Calu3 (cell line): Measurements from ENCODE around the gene NCKAP5. TPM values are rescaled to one million over a fixed set of nuclear protein-coding genes. Genes with fewer than 3 reads are reported as not detected.

Source experiments
- BruUV-seq: library from RNA; stranded (reverse); fragments of 400-500 nt; replicated peaks from 2 replicates; lab custom pipeline; 2021; lab: Mats Ljungman, UMichigan
- CTCF ChIA-PET: fragments of 300-600 bp; sonication (Branson Sonifier 250); formaldehyde crosslinking; loops from one replicate; lab custom pipeline; 2022; ENCODE audit warnings: antibody characterized with exemption; lab: Charles Lee
- DNase-seq: peaks from one replicate; pipeline ENCODE4 v3.0.0; 2022
- H3K27ac Mint-ChIP-seq: one replicate; pipeline ENCODE4 v1.8.0; 2022; ENCODE audit warnings: mixed read lengths; ENCODE audit not compliant: unreplicated experiment
- H3K27me3 Mint-ChIP-seq: one replicate; pipeline ENCODE4 v1.8.0; 2022; ENCODE audit warnings: mixed read lengths; ENCODE audit not compliant: unreplicated experiment
- H3K36me3 Mint-ChIP-seq: one replicate; pipeline ENCODE4 v1.8.0; 2022; ENCODE audit warnings: mild to moderate bottlenecking, moderate library complexity, mixed read lengths; ENCODE audit not compliant: insufficient read depth, unreplicated experiment
- H3K4me1 Mint-ChIP-seq: one replicate; pipeline ENCODE4 v1.8.0; 2022; ENCODE audit warnings: mild to moderate bottlenecking, low read depth, mixed read lengths; ENCODE audit not compliant: unreplicated experiment
- H3K4me3 Mint-ChIP-seq: one replicate; pipeline ENCODE4 v1.8.0; 2022; ENCODE audit warnings: mild to moderate bottlenecking, low read depth, moderate library complexity, mixed read lengths; ENCODE audit not compliant: unreplicated experiment
- H3K9me3 Mint-ChIP-seq: one replicate; pipeline ENCODE4 v1.8.0; 2022; ENCODE audit warnings: low read depth, mixed read lengths; ENCODE audit not compliant: unreplicated experiment
- CTCF ChIP-seq: fragments of 200-600 bp; IDR thresholded peaks from one replicate; pipeline ENCODE4 v1.8.0; 2022; ENCODE audit warnings: antibody characterized with exemption; ENCODE audit not compliant: unreplicated experiment
- intact Hi-C: fragments of 100-400 bp; cut with micrococcal nuclease; formaldehyde crosslinking; loops from one replicate; pipeline ENCODE4 v1.10.0; 2022; ENCODE audit not compliant: unreplicated experiment
- total RNA-seq: library from RNA; stranded (reverse); gene quantifications from 2 replicates; pipeline ENCODE4 v1.2.3, GENCODE V29; 2022

NCKAP5 gene
- total RNA-seq, 1 experiment from 2014 or later, result 2.2 TPM

GRCh38 chr2:132681766-132682165 lies 886.5 kb downstream of the NCKAP5 start:
- H3K4me3 Mint-ChIP-seq, result no peak overlapping the region
- no peak for TF ChIP-seq CTCF
- H3K36me3 Mint-ChIP-seq, result no peaks in the 10 kb centered on the region
- BruUV-seq, result no TSS peak
- CTCF ChIA-PET, result no interaction called here
- intact Hi-C loops, result no loop called here
- DNase-seq, result no peak
- H3K9me3 Mint-ChIP-seq, result no peaks in the 10 kb centered on the region
- H3K27ac Mint-ChIP-seq, result no peak overlapping the region
- H3K4me1 Mint-ChIP-seq, result no peaks in the 10 kb centered on the region
- peaks cover 15% of the 10 kb centered on the region for H3K27me3 Mint-ChIP-seq

DNA sequence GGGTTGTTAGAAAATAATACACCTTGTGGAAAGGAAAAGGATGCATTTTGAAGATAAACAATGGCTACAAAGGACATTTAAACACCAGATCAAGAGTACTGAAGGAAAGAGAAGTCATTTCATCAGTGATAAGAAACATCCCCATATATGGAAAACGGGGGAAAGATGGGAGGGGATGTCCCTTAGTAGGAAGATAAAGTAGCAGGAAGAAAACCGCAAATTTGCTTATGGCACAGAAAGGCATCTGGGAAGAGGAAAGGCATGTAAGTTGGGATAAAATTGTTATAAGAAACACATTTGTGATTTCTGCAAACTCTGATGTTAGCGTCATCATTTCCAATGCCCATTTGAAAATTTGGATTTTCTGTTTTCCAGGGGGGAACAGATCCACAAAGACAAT lies 887.7 kb downstream of the NCKAP5 start:
- no peaks in the 10 kb centered on the region for H3K36me3 Mint-ChIP-seq
- no peak overlapping the region for H3K4me3 Mint-ChIP-seq
- no peaks in the 10 kb centered on the region for H3K9me3 Mint-ChIP-seq
- no peak overlapping the region for H3K27ac Mint-ChIP-seq
- H3K4me1 Mint-ChIP-seq, result no peaks in the 10 kb centered on the region
- peaks cover 15% of the 10 kb centered on the region for H3K27me3 Mint-ChIP-seq
- intact Hi-C loops, result no loop called here
- no peak for TF ChIP-seq CTCF
- DNase-seq, result no peak
- CTCF ChIA-PET, result no interaction called here
- no TSS peak for BruUV-seq

DNA sequence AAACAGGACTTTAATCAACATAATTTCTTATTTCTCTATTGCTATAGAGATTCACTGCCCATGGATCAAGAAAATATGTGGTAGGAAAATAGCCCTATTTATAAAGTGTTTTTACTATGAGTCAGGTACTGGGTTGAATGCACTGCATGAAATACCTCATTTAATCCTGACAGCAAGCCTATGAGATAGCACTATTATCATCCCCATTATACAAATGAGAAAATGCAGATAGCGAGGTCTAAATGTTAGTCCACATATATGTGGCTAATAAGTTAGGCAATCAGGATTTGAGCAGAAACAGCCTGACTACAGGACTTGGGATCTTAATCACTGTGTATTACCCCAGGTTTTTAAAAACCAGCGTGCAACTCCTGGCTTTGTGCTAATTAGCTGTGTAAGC lies 889.8 kb downstream of the NCKAP5 start:
- Mint-ChIP-seq H3K9me3 (no peaks in the 10 kb centered on the region), H3K4me3 (no peak overlapping the region), H3K27ac (no peak overlapping the region), H3K36me3 (no peaks in the 10 kb centered on the region), H3K4me1 (no peaks in the 10 kb centered on the region), H3K27me3 (peaks cover 15% of the 10 kb centered on the region)
- CTCF ChIA-PET, result no interaction called here
- intact Hi-C loops, result loop anchor here (10.0 kb wide), 6 partner anchors 146 to 1166 kb away; partner anchors contain the start of gene NCKAP5
- no peak for TF ChIP-seq CTCF
- no TSS peak for BruUV-seq
- DNase-seq, result no peak

- no peak for DNase-seq
- H3K36me3 Mint-ChIP-seq, result no peaks in the 10 kb centered on the region
- no TSS peak for BruUV-seq
- H3K4me3 Mint-ChIP-seq, result no peak overlapping the region
- CTCF ChIA-PET, result no interaction called here
- H3K4me1 Mint-ChIP-seq, result peaks cover 7% of the 10 kb centered on the region
- no peak overlapping the region for H3K27ac Mint-ChIP-seq
- intact Hi-C loops, result loop anchor here (1.0 to 10.0 kb wide), 7 partner anchors 147 to 1167 kb away; partner anchors contain the start of gene NCKAP5
- no peaks in the 10 kb centered on the region for H3K9me3 Mint-ChIP-seq
- peaks cover 15% of the 10 kb centered on the region for H3K27me3 Mint-ChIP-seq
- no peak for TF ChIP-seq CTCF
These were observed 890.6 kb downstream of the NCKAP5 start for GRCh38 chr2:132677661-132678060.
